Aorta (tissue), 5 donors: Measurements from ENCODE around the gene ZBTB21. TPM values are rescaled to one million over a fixed set of nuclear protein-coding genes. Genes with fewer than 3 reads are reported as not detected.

Source experiments
- ATAC-seq: fragments of 200-7000 bp; cut with Tn5 transposase; one replicate; pipeline ENCODE4 v1.9.1; 2022; ENCODE audit warnings: moderate library complexity; ENCODE audit not compliant: low FRiP score
- DNase-seq, 2 donors: peaks; one replicate each; pipeline ENCODE4 v3.0.0-alpha.2; 2020
- H3K27ac ChIP-seq, 2 donors: one replicate each; pipeline ENCODE4 v1.5.1; 2013; ENCODE audit warnings: low read length in 2 of 2, mild to moderate bottlenecking in 2 of 2, moderate library complexity in 2 of 2, control low read depth in 1 of 2, inconsistent platforms in 1 of 2, low read depth in 1 of 2
- H3K27me3 ChIP-seq, 2 donors: one replicate each; pipeline ENCODE4 v1.6.1; 2013; ENCODE audit warnings: control low read depth in 1 of 2, low read length in 1 of 2, mild to moderate bottlenecking in 1 of 2, moderate library complexity in 1 of 2; ENCODE audit not compliant: insufficient read depth in 2 of 2, control insufficient read depth in 1 of 2
- H3K36me3 ChIP-seq, 2 donors: one replicate each; pipeline ENCODE4 v1.6.1; 2013; ENCODE audit warnings: control low read depth in 1 of 2, low read length in 1 of 2, mild to moderate bottlenecking in 1 of 2; ENCODE audit not compliant: insufficient read depth in 2 of 2, control insufficient read depth in 1 of 2
- H3K4me1 ChIP-seq, 2 donors: one replicate each; pipeline ENCODE4 v1.6.1; 2013; ENCODE audit warnings: low read length in 2 of 2, control low read depth in 1 of 2, mild to moderate bottlenecking in 1 of 2, moderate library complexity in 1 of 2; ENCODE audit not compliant: insufficient read depth in 2 of 2, control insufficient read depth in 1 of 2
- H3K4me3 ChIP-seq, 2 donors: one replicate each; pipeline ENCODE4 v1.5.1; 2013; ENCODE audit warnings: low read length in 2 of 2, control low read depth in 1 of 2, mild to moderate bottlenecking in 1 of 2
- H3K9me3 ChIP-seq: one replicate; pipeline ENCODE4 v1.6.1; 2013; ENCODE audit warnings: mild to moderate bottlenecking, low read length; ENCODE audit not compliant: control insufficient read depth
- WGBS, 2 donors: extraction: QIAGEN DNeasy Blood & Tissue Kit; methylation state at CpG; one replicate each; pipeline ENCODE4 v1.1.7; 2013; 5-methylcytosine and 5-hydroxymethylcytosine counted together
- intact Hi-C, 2 donors: fragments of 100-400 bp; cut with DNase I; formaldehyde crosslinking; loops; one replicate each; pipeline versions ENCODE4 v1.14.2 to v1.15.0; 2022
- polyA plus RNA-seq, 2 donors: library from polyadenylated mRNA; stranded (reverse); fragments of 200-250 nt; gene quantifications; one replicate each; pipeline ENCODE4 v1.2.3, GENCODE V29; 2013
- total RNA-seq, 2 donors: library from RNA; stranded (reverse); fragmentation: NEBNext Ultra II Directional; extraction: Animal tissue kit (Norgen Biotek cat#: 25700); gene quantifications; one replicate each; pipeline ENCODE4 v1.2.1, GENCODE V29; 2021
- donor health status: healthy with polysubstance abuse.
- donor health status: Bipolar disorder and iron deficiency.
- donor health status: DM: no; HTN: no; CAD: no.
- donor health status: DM: no; HTN: no; CAD: no.
- donor health status: DM: yes; HTN: yes; CAD: no.

The ZBTB21 gene
- total and polyA plus RNA-seq, 4 donors = 3.1 to 52.8 (median 13.1) TPM

GRCh38 chr21:42009018-42009830, 936 bp downstream of the ZBTB21 start:
- peak overlapping the region; percentile 38 to 65 for H3K4me3 ChIP-seq
- H3K9me3 ChIP-seq = no peaks in the 10 kb centered on the region
- no peaks in the 10 kb centered on the region for H3K27me3 ChIP-seq
- 1% methylated on average over 56 to 86 of the region's 86 CpGs for WGBS, 2 donors
- intact Hi-C loops = loop anchor here (1.0 to 10.0 kb wide), 3 partner anchors 85 to 134 kb away; partner anchors contain the start of gene PRDM15 (in 1 of the 2)
- DNase-seq (peak; percentile 80 to 91), ATAC-seq (peak; percentile 36)
- H3K27ac ChIP-seq = peak overlapping the region; percentile 95 to 97
- no peaks in the 10 kb centered on the region for H3K36me3 ChIP-seq
- H3K4me1 ChIP-seq = peaks cover 5% of the 10 kb centered on the region in 2 donors

GRCh38 chr21:42007356-42007940, 2.7 kb downstream of the ZBTB21 start:
- WGBS, 2 donors = 91 to 93% methylated on average over 6 of the region's 6 CpGs
- ATAC-seq = no peak
- Histone ChIP-seq H3K4me1 (peaks cover 5% of the 10 kb centered on the region in 2 donors), H3K4me3 (no peak overlapping the region), H3K36me3 (no peaks in the 10 kb centered on the region), H3K27me3 (no peaks in the 10 kb centered on the region), H3K27ac (no peak overlapping the region), H3K9me3 (no peaks in the 10 kb centered on the region)
- intact Hi-C loops = loop anchor here in 1 of 2 donors (5.0 to 10.0 kb wide), 2 partner anchors 100 to 133 kb away; partner anchors contain the start of gene PRDM15
- no peak for DNase-seq

GRCh38 chr21:42006765-42007164, 3.4 kb downstream of the ZBTB21 start:
- intact Hi-C loops = loop anchor here in 1 of 2 donors (5.0 to 10.0 kb wide), 2 partner anchors 101 to 132 kb away; partner anchors contain the start of gene PRDM15
- Histone ChIP-seq H3K4me3 (no peak overlapping the region), H3K9me3 (no peaks in the 10 kb centered on the region), H3K27ac (no peak overlapping the region), H3K36me3 (no peaks in the 10 kb centered on the region), H3K4me1 (peaks cover 5% of the 10 kb centered on the region in 2 donors), H3K27me3 (no peaks in the 10 kb centered on the region)
- 84 to 91% methylated on average over 1 of the region's 1 CpG for WGBS, 2 donors
- ATAC-seq (no peak), DNase-seq (no peak)

- WGBS, 2 donors = 96 to 98% methylated on average over 5 of the region's 5 CpGs
- H3K27me3 ChIP-seq = no peaks in the 10 kb centered on the region
- peaks cover 5% of the 10 kb centered on the region in 2 donors for H3K4me1 ChIP-seq
- no peak overlapping the region for H3K27ac ChIP-seq
- DNase-seq (no peak), ATAC-seq (no peak)
- H3K4me3 ChIP-seq = no peak overlapping the region
- intact Hi-C loops = loop anchor here in 1 of 2 donors (5.0 to 10.0 kb wide), 2 partner anchors 103 to 130 kb away; partner anchors contain the start of gene PRDM15
- no peaks in the 10 kb centered on the region for H3K9me3 ChIP-seq
- peaks cover 0 to 3% of the 10 kb centered on the region in 2 donors for H3K36me3 ChIP-seq
Observed at GRCh38 chr21:42004406-42005199, 5.6 kb downstream of the ZBTB21 start.

- WGBS, 2 donors = 87 to 90% methylated on average over 4 of the region's 4 CpGs
- DNase-seq (no peak), ATAC-seq (no peak)
- intact Hi-C loops = loop anchor here in 1 of 2 donors (10.0 kb wide), 1 partner anchor 128 kb away; the partner anchor contains the start of gene PRDM15
- no peaks in the 10 kb centered on the region for H3K9me3 ChIP-seq
- no peak overlapping the region for H3K4me3 ChIP-seq
- H3K4me1 ChIP-seq = peaks cover 5% of the 10 kb centered on the region in 2 donors
- H3K27ac ChIP-seq = peak overlapping the region in 1 of 2 donors; percentile 17
- no peaks in the 10 kb centered on the region for H3K27me3 ChIP-seq
- H3K36me3 ChIP-seq = peaks cover 0 to 3% of the 10 kb centered on the region in 2 donors
Observed at GRCh38 chr21:42003051-42003461, 7.1 kb downstream of the ZBTB21 start.

GRCh38 chr21:42002421-42002958, 7.7 kb downstream of the ZBTB21 start:
- Histone ChIP-seq H3K4me3 (no peak overlapping the region), H3K27me3 (no peaks in the 10 kb centered on the region), H3K36me3 (peaks cover 2 to 3% of the 10 kb centered on the region in 2 donors), H3K27ac (no peak overlapping the region), H3K9me3 (no peaks in the 10 kb centered on the region), H3K4me1 (peaks cover 4 to 5% of the 10 kb centered on the region in 2 donors)
- intact Hi-C loops = loop anchor here in 1 of 2 donors (10.0 kb wide), 1 partner anchor 128 kb away; the partner anchor contains the start of gene PRDM15
- 78 to 80% methylated on average over 14 of the region's 14 CpGs for WGBS, 2 donors
- DNase-seq (no peak), ATAC-seq (no peak)

GRCh38 chr21:42001781-42002180, 8.4 kb downstream of the ZBTB21 start:
- DNase-seq (no peak), ATAC-seq (no peak)
- Histone ChIP-seq H3K27ac (no peak overlapping the region), H3K27me3 (no peaks in the 10 kb centered on the region), H3K9me3 (no peaks in the 10 kb centered on the region), H3K36me3 (peaks cover 2 to 3% of the 10 kb centered on the region in 2 donors), H3K4me3 (no peak overlapping the region), H3K4me1 (peaks cover 4 to 5% of the 10 kb centered on the region in 2 donors)
- 96 to 98% methylated on average over 2 of the region's 2 CpGs for WGBS, 2 donors
- intact Hi-C loops = loop anchor here in 1 of 2 donors (10.0 kb wide), 1 partner anchor 127 kb away; the partner anchor contains the start of gene PRDM15

GRCh38 chr21:42000908-42001307, 9.3 kb downstream of the ZBTB21 start:
- no peaks in the 10 kb centered on the region for H3K27me3 ChIP-seq
- H3K9me3 ChIP-seq = no peaks in the 10 kb centered on the region
- H3K36me3 ChIP-seq = peaks cover 2 to 3% of the 10 kb centered on the region in 2 donors
- no peak overlapping the region for H3K4me3 ChIP-seq
- WGBS, 2 donors = 94 to 96% methylated on average over 4 of the region's 4 CpGs
- H3K4me1 ChIP-seq = peaks cover 4 to 5% of the 10 kb centered on the region in 2 donors
- intact Hi-C loops = loop anchor here in 1 of 2 donors (10.0 kb wide), 1 partner anchor 126 kb away; the partner anchor contains the start of gene PRDM15
- DNase-seq (no peak), ATAC-seq (no peak)
- no peak overlapping the region for H3K27ac ChIP-seq
